Heart left ventricle (tissue), 16 donors: ENCODE measurements around the gene EXOSC10. TPM values are rescaled to one million over a fixed set of nuclear protein-coding genes. Genes with fewer than 3 reads are reported as not detected.

ENCODE experiments used
- ATAC-seq, 4 donors: fragments of 200-7000 bp; cut with Tn5 transposase; one replicate each; pipeline ENCODE4 v1.9.1; 2020 to 2022; ENCODE audit warnings: moderate library complexity in 4 of 4, mild to moderate bottlenecking in 3 of 4, moderate number of reproducible peaks in 1 of 4
- DNase-seq, 5 donors: peaks; one replicate each; pipeline ENCODE4 v3.0.0-alpha.2; 2020
- H3K27ac ChIP-seq, 12 donors: fragments of 200-600 bp; sonication (generic) in 4 of 12; one replicate each; pipeline versions ENCODE4 v1.5.0 to v1.8.0; 2016 to 2022; ENCODE audit warnings: mild to moderate bottlenecking in 2 of 12
- H3K27me3 ChIP-seq, 9 donors: fragments of 200-600 bp; sonication (generic) in 2 of 9; one replicate each; pipeline versions ENCODE4 v1.5.1 to v1.8.0; 2016 to 2022; ENCODE audit warnings: mild to moderate bottlenecking in 3 of 9
- H3K36me3 ChIP-seq, 9 donors: fragments of 200-600 bp; sonication (generic) in 2 of 9; one replicate each; pipeline versions ENCODE4 v1.5.0 to v1.8.0; 2018 to 2022; ENCODE audit warnings: mild to moderate bottlenecking in 2 of 9
- H3K4me1 ChIP-seq, 12 donors: fragments of 200-600 bp; sonication (generic) in 4 of 12; one replicate each; pipeline versions ENCODE4 v1.5.0 to v1.8.0; 2016 to 2022; ENCODE audit warnings: mild to moderate bottlenecking in 3 of 12
- H3K4me3 ChIP-seq, 12 donors: fragments of 200-600 bp; sonication (generic) in 4 of 12; one replicate each; pipeline versions ENCODE4 v1.5.0 to v1.8.0; 2017 to 2022; ENCODE audit warnings: mild to moderate bottlenecking in 9 of 12, moderate library complexity in 4 of 12
- H3K9me3 ChIP-seq, 12 donors: fragments of 200-600 bp; sonication (generic) in 4 of 12; one replicate each; pipeline versions ENCODE4 v1.5.0 to v1.8.0; 2016 to 2022; ENCODE audit warnings: mild to moderate bottlenecking in 1 of 12
- POLR2A ChIP-seq, 2 donors: fragments of 450-650 bp; IDR thresholded peaks; one replicate each; pipeline ENCODE4 v1.6.1; 2017; ENCODE audit warnings: antibody characterized with exemption in 2 of 2, mild to moderate bottlenecking in 2 of 2, moderate library complexity in 2 of 2
- WGBS, 4 donors: extraction: QIAGEN DNeasy Blood & Tissue Kit in 2 of 4; methylation state at CpG; one replicate each; pipeline versions ENCODE4 v1.1.5 to v1.1.7; 2013 to 2018; 5-methylcytosine and 5-hydroxymethylcytosine counted together
- intact Hi-C, 10 donors: fragments of 100-400 bp; cut with DNase I; formaldehyde crosslinking; loops; one replicate each; pipeline versions ENCODE4 v1.11.1 to v1.14.2; 2022
- polyA plus RNA-seq, 2 donors: library from polyadenylated mRNA; stranded (reverse); fragments of 200-250 nt; gene quantifications; one replicate each; pipeline ENCODE4 v1.2.3, GENCODE V29; 2013
- total RNA-seq, 9 donors: library from RNA; depleted of rRNA in 2 of 9; stranded (reverse); fragments of >200 nt in 2 of 9; fragmentation: NEBNext Ultra II Directional in 3 of 9; extraction: Animal tissue kit (Norgen Biotek cat#: 25700) in 3 of 9; gene quantifications; one replicate each; pipeline versions ENCODE4 v1.1.0 to v1.2.4, GENCODE V29; 2016 to 2023
- TF ChIP-seq, protein P1 (sequence below), 12 donors: fragments of 200-600 bp; sonication (generic) in 4 of 12; IDR thresholded peaks; one replicate each; pipeline versions ENCODE4 v1.5.0 to v1.8.0; 2018 to 2022; ENCODE audit warnings: antibody characterized with exemption in 12 of 12, mild to moderate bottlenecking in 5 of 12
- donor health status: ischemic (EF 13 %, LVEDD 7.1; RV severe dilation, severe dysfunction).
- donor health status: healthy with polysubstance abuse.
- donor health status: DM: no; HTN: yes; CAD: no.
- donor health status: DM: no; HTN: no; CAD: no.
- donor health status: ischemic (EF 25% LVEDD 6.9; RV normal size, moderate dysfunction).
- donor health status: ischemic (EF 25% LVEDD 5.7; RV mildly dilated, moderate dysfunction).
- donor health status: healthy.
- donor health status: DM: yes; HTN: yes; CAD: no.
- donor health status: ischemic (EF 35%, LVEDD 5.7; RV mildly dilated, moderate dysfunction).
- donor health status: nonischemic (EF 11% LVEDD 7.7; RV severe dilation, severe dysfunction).
- donor health status: DM: yes; HTN: yes; CAD: no.
- donor health status: PGD.
- donor health status: ischemic (EF 29% LVEDD 5.4; RV normal size, mild dysfunction).
- donor health status: nonischemic (EF 23%, LVEDD 6.1; RV moderate dilation, normal function).

EXOSC10 gene
- total and polyA plus RNA-seq, 11 donors = 16.4 to 34.8 (median 22.5) TPM

DNA sequence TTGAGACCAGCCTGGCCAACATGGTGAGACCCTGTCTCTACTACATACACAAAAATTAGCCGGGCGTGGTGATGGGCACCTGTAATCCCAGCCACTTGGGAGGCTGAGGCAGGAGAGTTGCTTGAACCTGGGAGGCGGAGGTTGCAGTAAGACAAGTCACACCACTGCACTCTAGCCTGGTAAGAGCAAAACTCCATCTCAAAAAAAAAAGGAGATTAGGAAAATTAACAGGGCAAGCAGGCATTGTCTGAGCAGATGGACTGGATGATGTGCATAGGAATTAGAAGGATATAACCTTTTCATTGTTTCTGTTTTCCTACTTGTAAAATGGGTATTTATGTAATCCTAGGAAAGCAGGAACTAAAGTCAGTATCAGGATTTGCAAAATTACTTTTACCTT, 71.7 kb downstream of the EXOSC10 start:
- Histone ChIP-seq H3K4me1 (no peaks in the 10 kb centered on the region), H3K27me3 (no peaks in the 10 kb centered on the region), H3K9me3 (no peaks in the 10 kb centered on the region), H3K27ac (no peak overlapping the region), H3K36me3 (peaks cover 3 to 73% (median 59%) of the 10 kb centered on the region in 9 donors), H3K4me3 (no peak overlapping the region)
- intact Hi-C loops = no loop called here
- WGBS, 4 donors = 84 to 96% (median 94%) methylated on average over 3 of the region's 3 CpGs
- ATAC-seq (no peak), DNase-seq (no peak)
- TF ChIP-seq, protein P1, sequence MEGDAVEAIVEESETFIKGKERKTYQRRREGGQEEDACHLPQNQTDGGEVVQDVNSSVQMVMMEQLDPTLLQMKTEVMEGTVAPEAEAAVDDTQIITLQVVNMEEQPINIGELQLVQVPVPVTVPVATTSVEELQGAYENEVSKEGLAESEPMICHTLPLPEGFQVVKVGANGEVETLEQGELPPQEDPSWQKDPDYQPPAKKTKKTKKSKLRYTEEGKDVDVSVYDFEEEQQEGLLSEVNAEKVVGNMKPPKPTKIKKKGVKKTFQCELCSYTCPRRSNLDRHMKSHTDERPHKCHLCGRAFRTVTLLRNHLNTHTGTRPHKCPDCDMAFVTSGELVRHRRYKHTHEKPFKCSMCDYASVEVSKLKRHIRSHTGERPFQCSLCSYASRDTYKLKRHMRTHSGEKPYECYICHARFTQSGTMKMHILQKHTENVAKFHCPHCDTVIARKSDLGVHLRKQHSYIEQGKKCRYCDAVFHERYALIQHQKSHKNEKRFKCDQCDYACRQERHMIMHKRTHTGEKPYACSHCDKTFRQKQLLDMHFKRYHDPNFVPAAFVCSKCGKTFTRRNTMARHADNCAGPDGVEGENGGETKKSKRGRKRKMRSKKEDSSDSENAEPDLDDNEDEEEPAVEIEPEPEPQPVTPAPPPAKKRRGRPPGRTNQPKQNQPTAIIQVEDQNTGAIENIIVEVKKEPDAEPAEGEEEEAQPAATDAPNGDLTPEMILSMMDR (IDR thresholded peaks at IDR 0.05) = no peak
- TF ChIP-seq POLR2A (IDR thresholded peaks at IDR 0.05) = no peak

DNA sequence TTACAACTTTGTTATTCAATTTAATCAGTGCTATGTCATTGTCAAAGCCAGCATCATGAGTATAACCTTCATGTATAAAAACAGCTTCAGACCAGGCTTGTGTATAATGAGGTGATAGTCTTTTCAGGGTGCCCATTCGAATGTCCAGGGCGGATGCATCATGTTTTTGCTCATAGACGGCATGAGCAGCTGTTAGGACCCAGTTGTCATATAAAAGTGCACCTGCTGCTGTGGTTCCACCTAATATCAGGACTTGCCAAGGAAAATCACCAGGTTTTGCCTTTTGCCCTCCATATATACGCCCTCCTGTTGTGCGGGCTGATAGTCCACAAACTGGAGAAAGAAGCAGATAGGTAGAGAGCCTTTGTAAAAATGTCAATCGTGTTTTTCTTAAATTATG, 72.4 kb downstream of the EXOSC10 start:
- Histone ChIP-seq H3K4me1 (no peaks in the 10 kb centered on the region), H3K36me3 (peaks cover 5 to 80% (median 66%) of the 10 kb centered on the region in 9 donors), H3K9me3 (no peaks in the 10 kb centered on the region), H3K4me3 (no peak overlapping the region), H3K27ac (no peak overlapping the region), H3K27me3 (no peaks in the 10 kb centered on the region)
- ATAC-seq (no peak), DNase-seq (no peak)
- intact Hi-C loops = no loop called here
- no peak for TF ChIP-seq POLR2A (IDR thresholded peaks at IDR 0.05)
- TF ChIP-seq, protein P1 (IDR thresholded peaks at IDR 0.05) = no peak
- 74 to 77% (median 76%) methylated on average over 6 of the region's 6 CpGs for WGBS, 4 donors

DNA sequence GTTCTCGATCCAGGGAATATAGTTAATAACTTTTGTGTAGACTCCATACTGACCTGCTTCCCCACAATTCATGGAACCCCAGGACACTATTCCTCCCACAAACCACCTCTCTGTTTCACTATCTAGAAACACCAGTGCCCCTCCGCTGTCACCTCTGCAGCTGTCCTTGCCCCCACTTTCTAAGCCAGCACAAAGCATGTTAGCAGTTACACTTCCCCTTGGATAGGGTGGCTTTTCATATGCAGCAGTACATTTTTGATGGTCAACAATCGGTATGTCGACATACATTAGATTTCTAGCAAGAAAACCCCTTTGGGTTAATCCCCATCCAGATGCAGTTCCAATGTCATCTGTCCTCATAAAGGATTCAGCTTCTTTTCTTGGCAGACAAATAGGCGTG, 72.8 kb downstream of the EXOSC10 start:
- Histone ChIP-seq H3K9me3 (no peaks in the 10 kb centered on the region), H3K27ac (no peak overlapping the region), H3K4me1 (no peaks in the 10 kb centered on the region), H3K27me3 (no peaks in the 10 kb centered on the region), H3K4me3 (no peak overlapping the region), H3K36me3 (peaks cover 5 to 84% (median 70%) of the 10 kb centered on the region in 9 donors)
- 89 to 94% (median 93%) methylated on average over 5 of the region's 5 CpGs for WGBS, 4 donors
- DNase-seq = no peak
- no peak for ATAC-seq
- no peak for TF ChIP-seq POLR2A (IDR thresholded peaks at IDR 0.05)
- TF ChIP-seq, protein P1 (IDR thresholded peaks at IDR 0.05) = no peak
- intact Hi-C loops = no loop called here

DNA sequence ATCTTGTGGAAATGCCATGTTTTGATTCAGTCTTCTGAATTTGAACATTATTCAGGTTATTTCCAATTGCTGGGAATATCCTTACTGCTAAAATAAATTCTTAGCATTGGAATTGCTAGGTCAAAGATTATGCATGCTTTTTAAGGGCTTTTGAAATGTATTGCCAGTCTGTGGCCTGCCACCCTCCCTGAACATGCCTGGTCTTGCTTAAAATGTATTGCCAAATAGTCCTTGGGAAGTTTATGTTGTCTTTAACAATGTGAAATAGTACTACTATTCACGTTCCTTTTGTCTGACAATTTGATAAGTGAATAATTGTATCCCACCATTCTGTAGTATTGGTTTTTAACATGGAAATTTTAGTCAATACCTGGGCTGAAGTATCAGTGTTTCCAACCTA, 73.6 kb downstream of the EXOSC10 start:
- H3K9me3 ChIP-seq = no peaks in the 10 kb centered on the region
- TF ChIP-seq, protein P1 (IDR thresholded peaks at IDR 0.05) = no peak
- no peak for TF ChIP-seq POLR2A (IDR thresholded peaks at IDR 0.05)
- intact Hi-C loops = no loop called here
- no peaks in the 10 kb centered on the region for H3K27me3 ChIP-seq
- ATAC-seq = no peak
- 77 to 88% (median 84%) methylated on average over 1 of the region's 1 CpG for WGBS, 4 donors
- H3K4me3 ChIP-seq = no peak overlapping the region
- no peak overlapping the region for H3K27ac ChIP-seq
- no peak for DNase-seq
- H3K4me1 ChIP-seq = no peaks in the 10 kb centered on the region
- H3K36me3 ChIP-seq = peaks cover 5 to 92% (median 78%) of the 10 kb centered on the region in 9 donors
